AG20443 (cell line): Measurements from ENCODE around the gene HSPA12A.

Experiments
- DNase-seq: peaks from one replicate; pipeline ENCODE4 v3.0.0; 2012; ENCODE audit warnings: low spot score, mixed read lengths

The HSPA12A gene

GRCh38 chr10:116741391-116742351, 695 bp downstream of the HSPA12A start:
- DNase-seq: peak; percentile 58

DNA sequence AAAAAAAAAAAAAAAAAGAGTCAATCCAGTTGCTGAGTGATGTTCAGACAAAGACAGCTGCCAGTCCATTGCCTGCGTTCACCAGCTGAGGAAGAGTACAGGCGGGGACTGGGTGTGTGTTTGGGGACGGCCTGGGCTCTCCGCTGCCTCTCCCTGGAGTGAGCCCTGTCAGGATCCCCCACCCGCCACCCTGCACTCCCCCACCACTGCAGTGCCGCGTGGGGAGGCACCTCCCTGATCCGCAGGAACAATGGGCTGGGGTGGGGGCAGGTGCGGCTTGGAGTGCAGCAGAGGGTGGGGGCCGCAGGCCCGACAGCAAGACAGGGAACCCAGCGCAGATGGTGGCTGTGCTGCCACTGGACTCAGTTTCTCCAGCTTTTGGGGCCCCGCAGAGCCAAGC, 1.4 kb downstream of the HSPA12A start:
- DNase-seq: no peak

GRCh38 chr10:116738339-116738738, 4.0 kb downstream of the HSPA12A start:
- DNase-seq: no peak

DNA sequence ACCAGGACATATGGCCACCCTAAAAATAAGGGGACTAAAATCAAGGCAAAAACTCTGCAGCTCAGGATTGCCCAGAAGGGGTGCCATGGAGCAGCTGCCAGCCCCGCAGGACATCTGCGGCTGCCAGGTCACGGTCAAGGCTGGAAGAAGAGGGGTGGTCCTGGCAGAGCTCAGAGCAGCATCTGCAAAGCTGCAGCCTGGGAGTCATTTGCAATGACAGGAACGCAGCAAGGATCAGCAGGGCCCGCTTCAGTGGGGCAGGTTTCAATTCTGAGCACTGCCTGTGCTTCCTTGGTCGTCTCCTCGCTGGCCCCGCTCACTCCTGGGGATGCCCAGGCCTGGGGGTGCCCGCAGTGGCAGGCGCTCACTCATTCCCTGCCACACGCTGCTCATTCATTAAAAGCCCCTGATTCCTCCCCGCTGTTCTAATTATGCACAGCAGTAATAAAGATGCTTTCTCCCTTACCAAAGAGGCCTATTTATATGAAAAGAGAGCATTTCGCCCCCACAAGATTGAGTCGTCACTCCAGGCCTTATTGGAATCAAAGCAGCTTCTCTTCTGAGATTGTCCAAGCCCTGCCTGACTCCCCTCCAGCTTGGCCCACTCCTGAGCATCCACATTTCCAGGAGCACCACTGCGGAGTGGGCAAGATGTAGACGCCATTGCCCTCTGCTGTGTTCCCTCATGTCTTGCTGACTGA, 4.6 kb downstream of the HSPA12A start:
- DNase-seq: peak; percentile 31

DNA sequence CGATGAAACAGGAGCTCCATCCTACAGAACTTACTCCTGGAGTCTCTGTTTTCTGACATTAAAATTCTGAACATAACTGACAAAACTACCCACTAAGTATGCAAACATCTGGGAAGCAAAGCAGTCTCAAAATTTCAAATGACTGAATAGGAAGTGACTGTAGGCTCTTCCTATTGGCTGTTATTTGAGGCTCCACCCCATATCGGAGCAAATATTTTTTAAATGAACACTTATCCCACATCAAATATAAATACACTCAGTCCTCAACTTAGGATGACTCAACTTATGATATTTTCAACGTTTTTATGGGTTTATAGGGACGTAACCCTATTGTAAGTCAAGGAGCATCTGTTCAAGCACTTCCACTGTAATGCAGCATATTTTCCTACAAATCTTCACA, 8.8 kb downstream of the HSPA12A start:
- DNase-seq: peak; percentile 58

DNA sequence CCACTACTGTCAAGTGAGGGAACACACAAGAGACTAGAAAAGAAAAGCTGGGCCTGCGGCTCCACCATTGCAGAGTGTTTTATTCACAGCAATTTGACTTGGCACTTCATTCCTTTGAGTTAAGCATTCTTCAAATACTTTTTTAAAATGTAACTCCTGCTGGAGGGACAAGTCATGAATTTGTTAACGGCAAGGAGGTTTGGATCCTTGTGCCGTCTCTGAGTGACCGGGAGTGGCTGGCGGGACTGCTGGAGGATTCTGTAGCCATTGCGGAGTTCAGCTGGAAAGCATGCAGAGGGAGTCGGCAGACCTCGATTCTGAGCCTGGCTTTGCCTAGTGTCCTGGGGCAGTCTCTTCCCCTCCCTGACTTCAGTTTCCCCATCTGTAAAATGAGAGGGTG, 9.8 kb downstream of the HSPA12A start:
- peak; percentile 22 for DNase-seq

GRCh38 chr10:116730464-116731260, 11.7 kb downstream of the HSPA12A start:
- DNase-seq: no peak

DNA sequence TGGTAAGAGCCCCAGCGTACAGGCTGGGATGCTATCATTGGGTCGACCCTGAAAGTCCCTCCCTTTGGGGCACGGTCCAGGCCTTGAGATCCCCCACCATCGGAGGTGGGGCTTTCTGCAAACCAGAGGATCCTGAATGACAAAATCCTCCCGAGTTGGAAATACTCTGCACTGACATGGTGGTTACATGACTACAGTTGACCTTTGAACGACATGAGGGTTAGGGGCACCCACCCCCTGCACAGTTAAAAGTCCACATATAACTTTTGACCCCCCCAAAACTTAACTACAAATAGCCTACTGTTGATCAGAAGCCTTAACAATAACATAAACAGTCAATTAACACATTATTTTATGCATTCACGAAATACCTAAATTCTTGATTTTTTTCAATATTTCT, 13.1 kb downstream of the HSPA12A start:
- DNase-seq: no peak

GRCh38 chr10:116728526-116729096, 13.8 kb downstream of the HSPA12A start:
- DNase-seq: peak; percentile 30

DNA sequence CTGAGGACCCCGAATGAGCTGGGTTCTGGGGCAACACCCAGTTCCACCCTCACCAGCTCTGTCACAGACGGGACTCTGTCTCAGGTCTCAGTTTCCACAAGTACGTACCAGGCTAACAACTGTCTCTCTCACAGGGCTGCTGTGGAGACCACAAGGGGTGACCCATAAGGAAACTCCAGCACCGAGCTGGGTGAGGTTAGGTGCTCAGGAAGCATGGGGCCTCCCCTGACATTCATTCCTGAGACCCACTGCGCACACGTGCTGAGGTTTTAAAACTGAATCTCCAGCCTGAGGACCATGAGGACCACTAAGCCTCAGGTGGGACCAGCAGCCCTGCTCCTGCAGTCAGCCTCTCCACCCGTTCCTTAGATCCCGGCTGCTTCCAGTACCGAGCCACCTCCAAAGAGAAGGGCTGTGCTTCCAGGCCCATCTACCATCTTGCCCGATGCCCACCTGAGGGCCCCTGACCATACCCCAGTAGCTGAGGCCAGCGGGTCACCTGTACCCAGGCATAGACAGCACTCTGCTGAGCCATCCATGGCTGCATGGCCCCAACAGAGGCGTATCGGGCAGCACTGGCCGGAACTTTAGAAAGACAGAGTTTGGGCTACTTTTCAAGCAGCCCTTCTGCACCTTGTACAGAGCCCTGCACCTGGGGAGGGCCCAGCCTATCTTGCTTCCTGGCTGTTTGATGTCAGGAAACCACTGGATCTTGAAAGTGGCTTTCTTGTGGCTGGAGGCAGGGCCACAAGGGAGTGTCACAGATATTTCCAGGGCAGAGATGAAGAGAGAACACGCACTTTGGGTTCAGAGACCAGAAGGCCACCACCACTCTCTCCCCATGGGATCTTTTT, 18.7 kb downstream of the HSPA12A start:
- no peak for DNase-seq

DNA sequence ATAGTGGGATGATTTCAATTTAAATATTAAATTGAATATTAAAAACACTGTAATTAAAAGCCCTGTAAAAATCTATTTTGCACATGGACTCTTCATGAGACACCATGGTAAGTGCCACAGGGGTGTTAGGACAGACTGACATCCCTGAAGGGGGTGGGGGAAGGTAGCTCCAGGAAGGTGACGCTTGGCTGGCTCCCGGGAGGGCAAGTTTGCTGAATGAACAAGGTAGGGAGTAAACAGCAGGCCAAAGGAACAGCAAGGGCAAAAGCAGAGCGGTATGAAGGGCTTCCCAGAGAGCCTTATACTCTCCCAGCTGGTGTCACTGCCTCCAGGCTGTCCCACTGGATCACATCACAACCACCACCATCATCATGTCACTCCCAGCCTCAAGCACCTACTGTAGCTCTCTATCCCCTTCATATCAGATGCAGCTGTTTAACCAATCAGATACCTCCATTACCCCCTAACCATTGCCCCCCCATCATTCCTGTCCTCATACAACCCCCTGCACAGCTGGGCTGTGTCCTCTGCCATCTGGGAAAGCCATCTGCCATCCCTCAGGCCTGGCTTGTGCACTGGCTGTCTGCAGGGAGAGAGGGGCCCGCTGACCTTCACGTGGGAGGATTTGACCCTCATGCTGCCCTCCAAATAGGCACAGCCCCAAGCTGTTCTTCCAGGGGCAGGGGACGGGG, 19.5 kb downstream of the HSPA12A start:
- no peak for DNase-seq

DNA sequence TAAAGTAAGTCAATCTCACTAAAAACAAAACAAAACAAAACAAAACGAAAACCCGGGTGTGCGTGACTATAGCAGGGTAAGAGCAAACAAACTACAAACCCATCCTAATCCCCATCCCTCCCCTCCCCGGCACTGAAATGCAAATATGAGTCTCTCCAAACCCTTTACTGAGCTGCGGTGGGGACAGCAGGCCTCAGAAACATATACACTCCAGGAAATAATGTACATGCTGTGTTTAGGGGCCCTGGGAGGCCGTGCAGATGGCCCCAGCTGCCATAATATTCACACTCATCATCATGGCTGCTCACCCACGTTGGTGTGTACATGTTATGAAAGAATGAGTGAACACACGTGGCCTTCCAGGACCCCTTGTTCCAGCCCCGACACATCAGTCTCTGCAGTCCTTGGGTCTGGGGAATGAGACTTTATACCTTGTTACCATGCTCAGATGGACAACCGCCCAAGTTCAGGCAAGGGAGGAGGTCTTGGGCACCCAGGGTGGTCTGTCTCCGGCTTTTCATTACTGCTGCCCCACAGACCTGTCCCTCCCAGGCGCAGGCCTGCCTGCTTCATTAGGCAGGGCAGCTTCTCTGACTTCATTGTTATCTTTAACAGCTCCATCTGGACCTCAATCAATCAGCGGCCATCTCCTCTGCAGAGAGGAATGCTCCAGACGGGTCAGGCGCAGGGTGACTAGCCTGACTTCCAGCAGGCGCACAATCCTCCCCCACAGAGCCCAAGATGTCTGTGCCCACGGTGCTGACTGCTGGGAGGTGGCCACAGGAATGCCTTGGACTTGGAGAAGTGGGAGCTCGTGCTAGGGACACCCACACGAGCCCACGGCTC, 20.6 kb downstream of the HSPA12A start:
- DNase-seq: no peak

GRCh38 chr10:116720668-116721546, 21.5 kb downstream of the HSPA12A start:
- DNase-seq: no peak

- DNase-seq: no peak
Measured at GRCh38 chr10:116720241-116720643, 22.1 kb downstream of the HSPA12A start.

GRCh38 chr10:116719804-116720203, 22.6 kb downstream of the HSPA12A start:
- DNase-seq: peak; percentile 25

- no peak for DNase-seq
Measured at GRCh38 chr10:116718058-116718457, 24.3 kb downstream of the HSPA12A start.

GRCh38 chr10:116716381-116716780, 26.0 kb downstream of the HSPA12A start:
- no peak for DNase-seq

GRCh38 chr10:116715839-116716377, 26.5 kb downstream of the HSPA12A start:
- DNase-seq: no peak
